Thyroid gland (tissue), 4 donors: ENCODE data around the gene CDR2.

ENCODE experiments used
- CTCF ChIP-seq, 6 experiments: fragments of 200-600 bp in 3 of 6; fragments of 450-650 bp in 3 of 6; sonication (generic) in 3 of 6; IDR thresholded peaks; one replicate each; pipeline ENCODE4 v1.5.1; 2016 to 2019; ENCODE audit warnings: antibody characterized with exemption in 6 of 6, mild to moderate bottlenecking in 2 of 6, inconsistent platforms in 1 of 6, moderate library complexity in 1 of 6
- POLR2A ChIP-seq, 2 donors: fragments of 450-650 bp; IDR thresholded peaks; one replicate each; pipeline ENCODE4 v1.6.1; 2017; ENCODE audit warnings: antibody characterized with exemption in 2 of 2, mild to moderate bottlenecking in 2 of 2, moderate library complexity in 1 of 2

GRCh38 chr16:22359679-22360078, 14.7 kb downstream of the CDR2 start:
- TF ChIP-seq CTCF (IDR thresholded peaks at IDR 0.05) (no peak), POLR2A (IDR thresholded peaks at IDR 0.05) (no peak)
